Fibroblast of mammary gland (primary cell): ENCODE data around the gene SLC35B4.

Experiments
- DNase-seq: peaks from one replicate; pipeline ENCODE4 v3.0.0-alpha.2; 2010; ENCODE audit warnings: low read depth
- H3K4me3 ChIP-seq: 2 replicates; pipeline ENCODE4 v1.5.1; 2011; ENCODE audit warnings: low read depth, mild to moderate bottlenecking, low read length, moderate library complexity; ENCODE audit not compliant: control insufficient read depth
- TF ChIP-seq, protein P1 (sequence below): conservative IDR thresholded peaks from 2 replicates; pipeline ENCODE4 v1.5.1; 2011; ENCODE audit warnings: low read depth, low read length, inconsistent platforms; ENCODE audit not compliant: control insufficient read depth, insufficient read depth

The SLC35B4 gene

DNA sequence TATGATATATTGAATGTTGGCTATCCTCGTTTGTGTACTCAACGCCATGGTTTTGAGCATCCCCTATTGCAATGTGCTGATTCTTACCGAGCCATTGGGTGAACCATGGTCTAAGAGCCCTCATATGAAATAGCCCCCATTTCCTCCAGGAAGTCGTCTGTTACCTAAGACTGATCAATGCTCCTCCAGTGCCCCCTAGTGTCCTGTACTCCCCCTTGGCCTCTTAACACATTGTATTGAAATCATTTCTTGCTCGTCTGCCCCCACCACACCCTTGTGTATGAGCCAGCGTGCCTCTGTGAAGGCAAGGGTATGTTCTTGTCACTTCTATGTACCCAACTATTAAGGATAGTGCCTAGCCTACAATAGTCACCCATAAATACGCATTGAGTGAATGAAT lies 11.2 kb upstream of the SLC35B4 start:
- TF ChIP-seq, protein P1, sequence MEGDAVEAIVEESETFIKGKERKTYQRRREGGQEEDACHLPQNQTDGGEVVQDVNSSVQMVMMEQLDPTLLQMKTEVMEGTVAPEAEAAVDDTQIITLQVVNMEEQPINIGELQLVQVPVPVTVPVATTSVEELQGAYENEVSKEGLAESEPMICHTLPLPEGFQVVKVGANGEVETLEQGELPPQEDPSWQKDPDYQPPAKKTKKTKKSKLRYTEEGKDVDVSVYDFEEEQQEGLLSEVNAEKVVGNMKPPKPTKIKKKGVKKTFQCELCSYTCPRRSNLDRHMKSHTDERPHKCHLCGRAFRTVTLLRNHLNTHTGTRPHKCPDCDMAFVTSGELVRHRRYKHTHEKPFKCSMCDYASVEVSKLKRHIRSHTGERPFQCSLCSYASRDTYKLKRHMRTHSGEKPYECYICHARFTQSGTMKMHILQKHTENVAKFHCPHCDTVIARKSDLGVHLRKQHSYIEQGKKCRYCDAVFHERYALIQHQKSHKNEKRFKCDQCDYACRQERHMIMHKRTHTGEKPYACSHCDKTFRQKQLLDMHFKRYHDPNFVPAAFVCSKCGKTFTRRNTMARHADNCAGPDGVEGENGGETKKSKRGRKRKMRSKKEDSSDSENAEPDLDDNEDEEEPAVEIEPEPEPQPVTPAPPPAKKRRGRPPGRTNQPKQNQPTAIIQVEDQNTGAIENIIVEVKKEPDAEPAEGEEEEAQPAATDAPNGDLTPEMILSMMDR, result peak; percentile 67
- no peak overlapping the region for H3K4me3 ChIP-seq
- DNase-seq, result peak; percentile 75

DNA sequence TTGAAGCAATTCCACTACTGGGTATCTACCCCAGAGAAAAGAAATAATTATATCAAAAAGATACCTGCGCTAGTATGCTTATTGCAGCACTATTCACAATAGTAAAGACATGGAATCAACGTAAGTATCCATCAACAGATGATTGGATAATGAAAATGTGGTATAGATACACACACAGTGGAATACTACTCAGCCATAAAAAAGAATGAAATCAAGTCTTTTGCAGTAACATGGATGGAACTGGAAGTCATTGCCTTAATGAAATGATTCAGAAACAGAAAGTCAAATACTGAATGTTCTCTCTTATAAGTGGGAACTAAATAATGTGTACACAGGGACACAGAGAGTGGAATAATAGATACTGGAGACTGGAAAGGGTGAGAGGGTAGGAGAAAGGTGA lies 7.4 kb upstream of the SLC35B4 start:
- TF ChIP-seq, protein P1, result no peak
- H3K4me3 ChIP-seq, result no peak overlapping the region
- DNase-seq, result no peak

DNA sequence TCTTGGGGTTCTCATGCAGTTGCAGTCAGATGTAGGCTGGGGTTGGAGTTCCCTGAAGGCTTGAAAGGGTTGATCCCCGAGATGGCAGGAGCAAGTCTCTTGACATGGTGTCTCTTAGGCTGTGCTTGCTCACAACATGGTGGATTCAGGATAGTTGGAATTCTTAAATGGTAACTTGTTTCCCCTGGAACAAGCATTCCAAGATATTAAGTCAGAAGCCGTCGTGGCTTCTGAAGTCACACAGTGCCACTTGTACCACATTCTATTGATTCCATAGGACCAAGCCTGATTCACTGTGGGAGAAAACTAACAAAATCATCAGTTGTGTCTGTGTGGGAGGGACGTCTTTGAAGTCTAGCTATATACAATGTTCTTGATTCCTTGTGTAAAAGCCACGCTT lies 3.5 kb upstream of the SLC35B4 start:
- DNase-seq, result no peak
- no peak overlapping the region for H3K4me3 ChIP-seq
- TF ChIP-seq, protein P1, result no peak

DNA sequence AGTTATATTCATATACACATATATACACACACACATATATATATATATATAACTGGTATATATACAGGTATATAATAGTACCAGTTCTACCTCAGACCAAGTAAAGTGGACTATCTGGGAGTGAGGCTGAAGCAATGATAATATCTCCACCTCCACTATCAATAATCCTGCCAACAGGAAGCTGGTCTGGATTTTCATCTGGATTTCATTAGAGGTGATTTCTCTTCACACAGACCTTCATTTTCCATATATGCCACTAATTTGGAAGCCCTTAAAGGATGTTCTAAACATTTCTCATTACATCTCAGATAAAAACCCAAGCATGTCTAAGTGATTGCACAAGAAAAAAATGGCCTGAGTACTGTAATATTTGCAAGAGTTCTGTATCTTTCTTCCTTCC lies 1.7 kb upstream of the SLC35B4 start:
- TF ChIP-seq, protein P1, result no peak
- DNase-seq, result no peak
- no peak overlapping the region for H3K4me3 ChIP-seq

DNA sequence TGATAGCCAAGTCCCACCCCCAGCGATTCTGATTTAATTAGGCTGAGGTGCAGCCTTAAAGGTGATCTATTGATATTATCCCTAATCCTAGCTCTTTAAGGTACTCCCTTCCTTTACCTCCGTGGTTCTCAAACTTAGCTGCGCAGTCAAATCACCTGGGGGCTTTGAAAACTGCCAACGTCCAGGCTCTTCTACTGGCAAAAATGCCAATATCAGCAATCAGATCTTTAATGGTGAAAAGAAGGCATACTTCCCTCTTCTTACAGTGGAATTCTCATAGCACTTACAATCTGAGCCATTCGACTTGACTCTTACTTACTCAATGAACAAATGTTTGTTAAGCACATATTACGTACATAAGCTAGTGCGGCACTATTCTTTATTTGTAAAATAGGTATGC lies 704 bp upstream of the SLC35B4 start:
- TF ChIP-seq, protein P1, result no peak
- H3K4me3 ChIP-seq, result peak overlapping the region; percentile 88

DNA sequence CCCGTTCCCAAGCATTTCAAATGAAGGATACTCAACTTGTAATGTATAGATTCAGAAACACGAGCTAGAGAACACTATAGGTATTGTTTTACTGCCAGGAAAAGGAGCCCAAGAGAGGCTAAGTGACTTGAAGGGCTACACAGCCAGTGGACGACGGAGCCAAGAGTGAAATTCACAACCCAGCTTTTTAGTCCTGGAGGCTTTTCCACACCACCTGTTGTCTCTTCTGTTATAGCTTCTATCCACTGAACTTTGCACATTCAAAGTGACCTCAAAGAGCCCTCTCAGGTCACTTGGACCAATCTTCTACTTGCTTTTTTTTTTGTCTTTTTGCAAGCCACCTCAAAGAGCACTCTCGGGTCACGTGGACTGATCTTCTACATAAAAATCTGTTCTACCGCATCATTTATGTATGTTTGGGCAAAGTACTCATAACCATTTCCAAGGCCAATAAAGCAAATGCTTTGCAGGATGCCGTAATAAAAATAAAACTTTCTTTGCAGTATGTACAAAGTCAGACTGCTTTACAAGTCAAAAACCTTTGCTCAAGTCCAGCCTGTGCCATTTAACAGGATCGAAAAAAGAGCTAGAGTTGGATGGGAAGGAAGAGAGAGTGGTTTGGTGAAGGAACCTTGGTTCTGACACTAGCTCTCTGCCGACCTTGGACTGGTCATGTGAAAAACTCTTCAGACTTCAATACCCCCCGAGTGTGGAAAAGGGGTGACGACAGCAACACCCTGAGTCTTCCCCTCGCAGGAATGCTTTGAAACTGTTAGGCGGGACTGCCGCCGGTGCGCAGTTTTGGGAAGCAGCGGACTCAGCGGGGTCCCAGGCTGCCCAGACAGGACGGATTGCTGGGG lies 821 bp downstream of the SLC35B4 start:
- DNase-seq, result peak; percentile 45
- peak overlapping the region; percentile 88 for H3K4me3 ChIP-seq
- TF ChIP-seq, protein P1, result no peak

More for the DNA sequence above, 704 bp upstream of the SLC35B4 start:
- no peak for DNase-seq
